B cell (primary cell): ENCODE data around the gene EPN2. TPM values are rescaled to one million over a fixed set of nuclear protein-coding genes. Genes with fewer than 3 reads are reported as not detected.

Source experiments
- ATAC-seq: fragments of 200-7000 bp; cut with Tn5 transposase; one replicate; pipeline ENCODE4 v1.10.0; 2021; ENCODE audit warnings: low read depth, mild to moderate bottlenecking, moderate number of reproducible peaks, moderate library complexity
- CTCF ChIA-PET: fragments of 350-600 bp; sonication (Branson Sonifier 250); formaldehyde crosslinking; loops from one replicate; lab custom pipeline; 2021; ENCODE audit warnings: antibody characterized with exemption, inconsistent platforms; lab: Charles Lee
- POLR2A ChIA-PET: fragments of 350-600 bp; sonication (Branson Sonifier 250); formaldehyde crosslinking; loops from one replicate; lab custom pipeline; 2021; ENCODE audit warnings: antibody characterized with exemption; lab: Charles Lee
- DNase-seq: peaks from one replicate; pipeline ENCODE4 v3.0.0; 2013
- H2AFZ ChIP-seq: 2 replicates; pipeline ENCODE4 v1.6.1; 2012; ENCODE audit warnings: mild to moderate bottlenecking, low read depth, low read length; ENCODE audit not compliant: insufficient read depth, poor library complexity, severe bottlenecking
- H3K27ac ChIP-seq, 2 donors: 1 replicate in 1 of 2; 2 replicates in 1 of 2; pipeline ENCODE4 v1.5.1; 2012 to 2013; ENCODE audit warnings: low read length in 2 of 2, mild to moderate bottlenecking in 2 of 2, moderate library complexity in 1 of 2
- H3K27me3 ChIP-seq, 4 experiments: fragments of 200-600 bp in 1 of 4; sonication (generic) in 1 of 4; replicated peaks in 1 of 4; 1 replicate in 2 of 4; 2 replicates in 2 of 4; pipeline versions ENCODE4 v1.6.1 to v1.7.0; 2013 to 2016; ENCODE audit warnings: low read length in 3 of 4, mild to moderate bottlenecking in 2 of 4, mixed read lengths in 1 of 4, moderate library complexity in 1 of 4; ENCODE audit not compliant: insufficient read depth in 4 of 4, control insufficient read depth in 3 of 4; ENCODE audit errors: control extremely low read depth in 1 of 4
- H3K36me3 ChIP-seq, 2 experiments: replicated peaks in 1 of 2; 1 replicate in 1 of 2; 2 replicates in 1 of 2; pipeline versions ENCODE4 v1.6.1 to v1.7.1; 2013; ENCODE audit warnings: low read length in 1 of 2; ENCODE audit not compliant: insufficient read depth in 2 of 2, control insufficient read depth in 1 of 2; ENCODE audit errors: control extremely low read depth in 1 of 2, extremely low read depth in 1 of 2
- H3K4me1 ChIP-seq, 2 donors: fragments of 200-600 bp in 1 of 2; sonication (generic) in 1 of 2; 1 replicate in 1 of 2; 2 replicates in 1 of 2; pipeline versions ENCODE4 v1.5.1 to v1.6.1; 2013 to 2017; ENCODE audit warnings: low read length in 2 of 2; ENCODE audit not compliant: control insufficient read depth in 2 of 2, insufficient read depth in 2 of 2
- H3K4me2 ChIP-seq: replicated peaks from 2 replicates; pipeline ENCODE3; 2012; ENCODE audit warnings: mild to moderate bottlenecking, low read depth, low read length; ENCODE audit not compliant: poor library complexity, severe bottlenecking
- H3K4me3 ChIP-seq, 5 experiments: fragments of 200-600 bp in 1 of 5; sonication (generic) in 1 of 5; 1 replicate in 3 of 5; 2 replicates in 2 of 5; pipeline versions ENCODE4 v1.5.1 to v1.7.0; 2011 to 2016; ENCODE audit warnings: low read length in 4 of 5, mild to moderate bottlenecking in 4 of 5, low read depth in 2 of 5, control low read depth in 1 of 5, moderate library complexity in 1 of 5; ENCODE audit not compliant: insufficient read depth in 1 of 5; ENCODE audit errors: control extremely low read depth in 1 of 5, extremely low read depth in 1 of 5
- H3K79me2 ChIP-seq: fragments of 200-600 bp; sonication (generic); one replicate; pipeline ENCODE4 v1.6.0; 2016; ENCODE audit warnings: low read length; ENCODE audit not compliant: control insufficient read depth, insufficient read depth
- H3K9ac ChIP-seq: fragments of 200-600 bp; sonication (generic); 2 replicates; pipeline ENCODE4 v1.6.1; 2017; ENCODE audit warnings: mild to moderate bottlenecking, low read length, moderate library complexity
- H3K9me3 ChIP-seq, 3 donors: one replicate each; pipeline versions ENCODE4 v1.6.1 to v1.7.1; 2013; ENCODE audit warnings: low read length in 2 of 3; ENCODE audit not compliant: control insufficient read depth in 2 of 3, insufficient read depth in 1 of 3; ENCODE audit errors: control extremely low read depth in 1 of 3
- H4K20me1 ChIP-seq: 2 replicates; pipeline ENCODE4 v1.6.0; 2012; ENCODE audit warnings: mild to moderate bottlenecking, low read length; ENCODE audit not compliant: insufficient read depth, control insufficient read depth, poor library complexity, severe bottlenecking
- H3K27ac Mint-ChIP-seq: one replicate; pipeline ENCODE4 v1.8.0; 2021; ENCODE audit warnings: mixed read lengths
- H3K27me3 Mint-ChIP-seq: one replicate; pipeline ENCODE4 v1.8.0; 2021; ENCODE audit warnings: mixed read lengths
- H3K4me1 Mint-ChIP-seq: one replicate; pipeline ENCODE4 v1.8.0; 2021; ENCODE audit warnings: mixed read lengths
- H3K4me3 Mint-ChIP-seq: one replicate; pipeline ENCODE4 v1.8.0; 2021; ENCODE audit warnings: mixed read lengths
- H3K9me3 Mint-ChIP-seq: one replicate; pipeline ENCODE4 v1.8.0; 2022; ENCODE audit warnings: mixed read lengths; ENCODE audit not compliant: insufficient read depth
- EZH2 ChIP-seq: IDR thresholded peaks from 2 replicates; pipeline ENCODE4 v1.6.1; 2012; ENCODE audit warnings: borderline replicate concordance, low read depth, mild to moderate bottlenecking, moderate library complexity, low read length; ENCODE audit not compliant: insufficient read depth, poor library complexity, severe bottlenecking
- WGBS: methylation state at CpG from one replicate; pipeline ENCODE4 v1.1.5; 2013; ENCODE audit warnings: missing lambda C conversion rate; ENCODE audit not compliant: insufficient coverage; 5-methylcytosine and 5-hydroxymethylcytosine counted together
- intact Hi-C: fragments of 100-400 bp; cut with micrococcal nuclease; formaldehyde crosslinking; loops from one replicate; pipeline ENCODE4 v1.10.0; 2022
- polyA plus RNA-seq: library from polyadenylated mRNA; depleted of rRNA; stranded (reverse); fragments of >200 nt; gene quantifications from 2 replicates; pipeline ENCODE4 v1.2.3, GENCODE V29; 2012
- total RNA-seq, 2 donors: library from RNA; stranded (reverse); fragments of 120-200 nt in 1 of 2; gene quantifications; 1 replicate in 1 of 2; 2 replicates in 1 of 2; pipeline versions ENCODE4 v1.2.3 to v1.2.4, GENCODE V29; 2013 to 2022
- TF ChIP-seq, protein P1 (sequence below): fragments of 200-600 bp; IDR thresholded peaks from one replicate; pipeline ENCODE4 v1.8.0; 2022; ENCODE audit warnings: antibody characterized with exemption, mild to moderate bottlenecking

Gene EPN2
- total and polyA plus RNA-seq, 2 donors (not counting 1 experiment from before 2014, with no cell fraction given) = 15.7 to 35.6 TPM

DNA sequence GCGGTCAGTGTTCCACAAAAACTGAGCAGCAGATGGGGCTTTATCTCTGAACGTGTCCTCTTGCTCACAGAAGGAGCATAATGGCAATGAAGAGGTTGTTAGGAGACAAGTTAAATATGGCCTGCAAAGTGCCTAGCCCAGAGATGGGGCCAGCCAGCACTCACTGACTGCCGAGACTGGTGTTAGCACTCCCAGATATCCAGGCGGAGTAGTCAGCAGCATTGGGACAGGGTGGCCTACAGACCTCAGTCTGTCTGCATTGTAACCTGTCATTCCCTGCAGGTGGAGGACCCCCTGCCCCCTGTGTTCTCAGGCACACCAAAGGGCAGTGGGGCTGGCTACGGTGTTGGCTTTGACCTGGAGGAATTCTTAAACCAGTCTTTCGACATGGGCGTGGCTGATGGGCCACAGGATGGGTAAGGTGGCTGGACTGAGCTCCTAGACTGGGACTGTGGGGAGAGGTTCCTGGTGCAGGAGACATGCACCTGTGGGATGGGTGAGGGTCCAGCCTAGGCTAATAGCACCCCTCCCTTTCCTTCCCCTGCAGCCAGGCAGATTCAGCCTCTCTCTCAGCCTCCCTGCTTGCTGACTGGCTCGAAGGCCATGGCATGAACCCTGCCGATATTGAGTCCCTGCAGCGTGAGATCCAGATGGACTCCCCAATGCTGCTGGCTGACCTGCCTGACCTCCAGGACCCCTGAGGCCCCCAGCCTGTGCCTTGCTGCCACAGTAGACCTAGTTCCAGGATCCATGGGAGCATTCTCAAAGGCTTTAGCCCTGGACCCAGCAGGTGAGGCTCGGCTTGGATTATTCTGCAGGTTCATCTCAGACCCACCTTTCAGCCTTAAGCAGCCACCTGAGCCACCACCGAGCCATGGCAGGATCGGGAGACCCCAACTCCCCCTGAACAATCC lies 145.6 kb downstream of the EPN2 start:
- Histone ChIP-seq H3K4me2 (no peak overlapping the region), H4K20me1 (peaks cover 12% of the 10 kb centered on the region), H2AFZ (no peak overlapping the region), H3K9me3 (no peaks in the 10 kb centered on the region), H3K4me3 (no peak overlapping the region), H3K27ac (no peak overlapping the region), H3K4me1 (peaks cover 7 to 9% of the 10 kb centered on the region in 2 donors), H3K9ac (no peak overlapping the region), H3K36me3 (peaks cover 0 to 45% of the 10 kb centered on the region in 2 experiments), H3K27me3 (peaks cover 0 to 13% (median 0%) of the 10 kb centered on the region in 4 experiments), H3K79me2 (peaks cover 4% of the 10 kb centered on the region)
- H3K9me3 Mint-ChIP-seq = no peaks in the 10 kb centered on the region
- peaks cover 9% of the 10 kb centered on the region for H3K27me3 Mint-ChIP-seq
- intact Hi-C loops = no loop called here
- H3K4me3 Mint-ChIP-seq = no peak overlapping the region
- TF ChIP-seq, protein P1, sequence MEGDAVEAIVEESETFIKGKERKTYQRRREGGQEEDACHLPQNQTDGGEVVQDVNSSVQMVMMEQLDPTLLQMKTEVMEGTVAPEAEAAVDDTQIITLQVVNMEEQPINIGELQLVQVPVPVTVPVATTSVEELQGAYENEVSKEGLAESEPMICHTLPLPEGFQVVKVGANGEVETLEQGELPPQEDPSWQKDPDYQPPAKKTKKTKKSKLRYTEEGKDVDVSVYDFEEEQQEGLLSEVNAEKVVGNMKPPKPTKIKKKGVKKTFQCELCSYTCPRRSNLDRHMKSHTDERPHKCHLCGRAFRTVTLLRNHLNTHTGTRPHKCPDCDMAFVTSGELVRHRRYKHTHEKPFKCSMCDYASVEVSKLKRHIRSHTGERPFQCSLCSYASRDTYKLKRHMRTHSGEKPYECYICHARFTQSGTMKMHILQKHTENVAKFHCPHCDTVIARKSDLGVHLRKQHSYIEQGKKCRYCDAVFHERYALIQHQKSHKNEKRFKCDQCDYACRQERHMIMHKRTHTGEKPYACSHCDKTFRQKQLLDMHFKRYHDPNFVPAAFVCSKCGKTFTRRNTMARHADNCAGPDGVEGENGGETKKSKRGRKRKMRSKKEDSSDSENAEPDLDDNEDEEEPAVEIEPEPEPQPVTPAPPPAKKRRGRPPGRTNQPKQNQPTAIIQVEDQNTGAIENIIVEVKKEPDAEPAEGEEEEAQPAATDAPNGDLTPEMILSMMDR = no peak
- no peak for TF ChIP-seq EZH2
- ATAC-seq = no peak
- no peak overlapping the region for H3K27ac Mint-ChIP-seq
- ChIA-PET POLR2A (no interaction called here), CTCF (interaction anchor here (1.1 kb wide), 1 partner anchor 20 kb away, joined by 3 read pairs; the partner anchor contains the start of gene B9D1)
- DNase-seq = no peak
- 99% methylated on average over 9 of the region's 13 CpGs for WGBS
- peaks cover 14% of the 10 kb centered on the region for H3K4me1 Mint-ChIP-seq
